GM19238 (cell line): ENCODE data around the gene GNS.
A peak's percentile ranks its signal among the peaks of the same experiment; 100 is the strongest.

Experiments used
- DNase-seq: peaks from one replicate; pipeline ENCODE4 v3.0.0; 2011; ENCODE audit warnings: low spot score; ENCODE audit not compliant: insufficient read length

The GNS gene

GRCh38 chr12:64759035-64759894 lies at the start of gene GNS:
GNS (minus strand) TSS chr12:64759406; CDS start chr12:64759276, 130 bp downstream.
- peak; percentile 90 for DNase-seq

- DNase-seq, result no peak
Observed at GRCh38 chr12:64808110-64808509, 48.9 kb upstream of the GNS start.

- DNase-seq, result no peak
Observed at GRCh38 chr12:64806593-64807460, 47.6 kb upstream of the GNS start.

GRCh38 chr12:64806173-64806572 lies 47.0 kb upstream of the GNS start:
- DNase-seq, result no peak

GRCh38 chr12:64802180-64802775 lies 43.1 kb upstream of the GNS start:
- peak; percentile 40 for DNase-seq

GRCh38 chr12:64801381-64801780 lies 42.2 kb upstream of the GNS start:
- no peak for DNase-seq

- DNase-seq, result no peak
Observed at GRCh38 chr12:64800640-64801039, 41.4 kb upstream of the GNS start.

GRCh38 chr12:64798165-64798564 lies 39.0 kb upstream of the GNS start:
- no peak for DNase-seq

- DNase-seq, result no peak
Observed at GRCh38 chr12:64797156-64797555, 38.0 kb upstream of the GNS start.

- peak; percentile 31 for DNase-seq
Observed at GRCh38 chr12:64796205-64796845, 37.1 kb upstream of the GNS start.

- no peak for DNase-seq
Observed at GRCh38 chr12:64794305-64794704, 35.1 kb upstream of the GNS start.

- no peak for DNase-seq
Observed at GRCh38 chr12:64793610-64794009, 34.4 kb upstream of the GNS start.

GRCh38 chr12:64792128-64792527 lies 32.9 kb upstream of the GNS start:
- DNase-seq, result no peak

GRCh38 chr12:64791036-64791435 lies 31.8 kb upstream of the GNS start:
- no peak for DNase-seq

GRCh38 chr12:64790166-64790565 lies 31.0 kb upstream of the GNS start:
- DNase-seq, result no peak

- DNase-seq, result no peak
Observed at GRCh38 chr12:64785838-64786237, 26.6 kb upstream of the GNS start.

- DNase-seq, result no peak
Observed at GRCh38 chr12:64782191-64782876, 23.1 kb upstream of the GNS start.

- DNase-seq, result no peak
Observed at GRCh38 chr12:64781280-64782190, 22.3 kb upstream of the GNS start.

GRCh38 chr12:64780531-64781279 lies 21.5 kb upstream of the GNS start:
- no peak for DNase-seq
